ENCODE results near the gene KRTAP5-4. TPM values are rescaled to one million over a fixed set of nuclear protein-coding genes. Genes with fewer than 3 reads are reported as not detected.

KRTAP5-4 gene
- total RNA-seq, 1 experiment from 2014 or later: not detected

DNA sequence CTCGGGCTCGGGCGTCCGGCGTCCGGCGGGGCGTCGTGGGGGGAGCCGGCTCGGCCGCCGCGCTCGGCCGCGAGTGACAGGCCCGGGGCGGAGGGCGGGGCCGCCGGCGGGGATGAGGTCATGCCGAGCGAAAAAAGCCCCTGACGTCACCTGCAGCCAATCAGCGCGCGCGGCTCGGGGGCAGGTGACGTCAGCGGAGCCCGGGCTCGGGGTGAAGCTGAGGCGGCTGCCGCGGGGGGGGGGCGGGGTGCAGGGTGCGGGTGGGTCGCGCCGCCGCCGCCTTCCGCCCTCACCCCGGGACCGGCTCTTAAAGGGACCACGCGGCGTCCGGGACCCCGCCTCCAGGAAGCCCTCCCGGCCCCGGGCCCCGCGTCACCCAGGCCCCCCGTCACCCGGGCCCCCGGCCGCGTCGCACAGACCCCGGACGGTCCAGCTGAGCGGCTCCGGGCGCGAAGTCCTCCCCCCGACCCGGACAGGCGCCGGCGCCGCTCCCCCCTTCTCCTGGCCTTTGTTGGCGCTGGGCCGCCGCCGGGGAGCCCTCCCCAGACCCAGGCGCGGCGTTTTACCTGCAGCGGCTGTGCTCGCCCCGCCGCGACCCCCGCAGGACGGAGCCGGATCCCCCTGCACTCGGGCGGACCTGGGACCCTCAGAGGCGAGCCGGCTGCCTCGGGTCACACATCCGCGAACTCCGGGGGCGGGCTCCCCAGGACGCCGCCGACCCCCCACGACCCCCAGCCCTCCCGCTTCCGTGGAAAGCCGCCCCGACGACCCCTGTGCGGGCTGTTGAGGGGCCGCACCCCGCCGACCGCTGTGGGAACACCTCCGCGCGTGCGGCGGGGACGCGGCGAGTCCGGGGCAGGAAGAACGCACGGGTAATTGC, 49.5 kb downstream of the KRTAP5-4 start, which contains the start of gene DUSP8:
Gene DUSP8, minus strand, starts transcription at position 75 of the 880 bp plus-strand sequence. CDS start 6,445 bp downstream, outside the sequence.
- peak within 1 kb of the TSS; percentile 41 to 59 for H3K4me3 ChIP-seq (ENCODE audit: low read depth in 2 of 2, low read length in 2 of 2)
- no peaks in the 10 kb centered on the region for H3K9me3 ChIP-seq (ENCODE audit: control insufficient read depth, insufficient read depth, low read depth, low read length)
- no peak within 1 kb of the TSS for H3K27ac ChIP-seq (ENCODE audit: low read length)
- H3K36me3 ChIP-seq (ENCODE audit: control insufficient read depth, insufficient read depth, low read length): no peaks in the 10 kb centered on the region
- ATAC-seq (peak; percentile 65), DNase-seq (ENCODE audit: low read depth, low spot score) (no peak)
- no peak for TF ChIP-seq TCF7L2 (IDR thresholded peaks at IDR 0.05; ENCODE audit: low read depth, low read length)
- TF ChIP-seq, protein P1, sequence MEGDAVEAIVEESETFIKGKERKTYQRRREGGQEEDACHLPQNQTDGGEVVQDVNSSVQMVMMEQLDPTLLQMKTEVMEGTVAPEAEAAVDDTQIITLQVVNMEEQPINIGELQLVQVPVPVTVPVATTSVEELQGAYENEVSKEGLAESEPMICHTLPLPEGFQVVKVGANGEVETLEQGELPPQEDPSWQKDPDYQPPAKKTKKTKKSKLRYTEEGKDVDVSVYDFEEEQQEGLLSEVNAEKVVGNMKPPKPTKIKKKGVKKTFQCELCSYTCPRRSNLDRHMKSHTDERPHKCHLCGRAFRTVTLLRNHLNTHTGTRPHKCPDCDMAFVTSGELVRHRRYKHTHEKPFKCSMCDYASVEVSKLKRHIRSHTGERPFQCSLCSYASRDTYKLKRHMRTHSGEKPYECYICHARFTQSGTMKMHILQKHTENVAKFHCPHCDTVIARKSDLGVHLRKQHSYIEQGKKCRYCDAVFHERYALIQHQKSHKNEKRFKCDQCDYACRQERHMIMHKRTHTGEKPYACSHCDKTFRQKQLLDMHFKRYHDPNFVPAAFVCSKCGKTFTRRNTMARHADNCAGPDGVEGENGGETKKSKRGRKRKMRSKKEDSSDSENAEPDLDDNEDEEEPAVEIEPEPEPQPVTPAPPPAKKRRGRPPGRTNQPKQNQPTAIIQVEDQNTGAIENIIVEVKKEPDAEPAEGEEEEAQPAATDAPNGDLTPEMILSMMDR (IDR thresholded peaks at IDR 0.05): no peak
- TF ChIP-seq SIN3A (IDR thresholded peaks at IDR 0.05; ENCODE audit: borderline replicate concordance, insufficient read depth, low read depth, low read length): no peak
- TF ChIP-seq POLR2AphosphoS5 (IDR thresholded peaks at IDR 0.05; ENCODE audit: low read depth, low read length): no peak
- TF ChIP-seq, protein P2, sequence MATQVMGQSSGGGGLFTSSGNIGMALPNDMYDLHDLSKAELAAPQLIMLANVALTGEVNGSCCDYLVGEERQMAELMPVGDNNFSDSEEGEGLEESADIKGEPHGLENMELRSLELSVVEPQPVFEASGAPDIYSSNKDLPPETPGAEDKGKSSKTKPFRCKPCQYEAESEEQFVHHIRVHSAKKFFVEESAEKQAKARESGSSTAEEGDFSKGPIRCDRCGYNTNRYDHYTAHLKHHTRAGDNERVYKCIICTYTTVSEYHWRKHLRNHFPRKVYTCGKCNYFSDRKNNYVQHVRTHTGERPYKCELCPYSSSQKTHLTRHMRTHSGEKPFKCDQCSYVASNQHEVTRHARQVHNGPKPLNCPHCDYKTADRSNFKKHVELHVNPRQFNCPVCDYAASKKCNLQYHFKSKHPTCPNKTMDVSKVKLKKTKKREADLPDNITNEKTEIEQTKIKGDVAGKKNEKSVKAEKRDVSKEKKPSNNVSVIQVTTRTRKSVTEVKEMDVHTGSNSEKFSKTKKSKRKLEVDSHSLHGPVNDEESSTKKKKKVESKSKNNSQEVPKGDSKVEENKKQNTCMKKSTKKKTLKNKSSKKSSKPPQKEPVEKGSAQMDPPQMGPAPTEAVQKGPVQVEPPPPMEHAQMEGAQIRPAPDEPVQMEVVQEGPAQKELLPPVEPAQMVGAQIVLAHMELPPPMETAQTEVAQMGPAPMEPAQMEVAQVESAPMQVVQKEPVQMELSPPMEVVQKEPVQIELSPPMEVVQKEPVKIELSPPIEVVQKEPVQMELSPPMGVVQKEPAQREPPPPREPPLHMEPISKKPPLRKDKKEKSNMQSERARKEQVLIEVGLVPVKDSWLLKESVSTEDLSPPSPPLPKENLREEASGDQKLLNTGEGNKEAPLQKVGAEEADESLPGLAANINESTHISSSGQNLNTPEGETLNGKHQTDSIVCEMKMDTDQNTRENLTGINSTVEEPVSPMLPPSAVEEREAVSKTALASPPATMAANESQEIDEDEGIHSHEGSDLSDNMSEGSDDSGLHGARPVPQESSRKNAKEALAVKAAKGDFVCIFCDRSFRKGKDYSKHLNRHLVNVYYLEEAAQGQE (IDR thresholded peaks at IDR 0.05; ENCODE audit: insufficient read depth in 1 of 2, low read depth in 2 of 2, low read length in 1 of 2): no peak
- POLR2A ChIA-PET: no interaction called here
- H3K4me1 ChIP-seq (ENCODE audit: control insufficient read depth, insufficient read depth, low read length): peaks cover 21% of the 10 kb centered on the region
- CTCF ChIA-PET: interaction anchor here (0.6 to 3.2 kb wide), 3 partner anchors 13 to 26 kb away, joined by 3 to 95 read pairs (median 5); no protein-coding TSS in a partner anchor
- BruUV-seq (replicated peaks): no TSS peak
- intact Hi-C loops (cut with micrococcal nuclease; ENCODE audit: unreplicated experiment) (no loop called here), in situ Hi-C loops (cut with HindIII; ENCODE audit: low pct_unique_long_range_greater_than_20kb, low sequenced_read_pairs) (no loop called here)
- H3K27me3 ChIP-seq (ENCODE audit: control insufficient read depth, insufficient read depth, low read length): no peaks in the 10 kb centered on the region; the same call in 1 of the 2 replicates

DNA sequence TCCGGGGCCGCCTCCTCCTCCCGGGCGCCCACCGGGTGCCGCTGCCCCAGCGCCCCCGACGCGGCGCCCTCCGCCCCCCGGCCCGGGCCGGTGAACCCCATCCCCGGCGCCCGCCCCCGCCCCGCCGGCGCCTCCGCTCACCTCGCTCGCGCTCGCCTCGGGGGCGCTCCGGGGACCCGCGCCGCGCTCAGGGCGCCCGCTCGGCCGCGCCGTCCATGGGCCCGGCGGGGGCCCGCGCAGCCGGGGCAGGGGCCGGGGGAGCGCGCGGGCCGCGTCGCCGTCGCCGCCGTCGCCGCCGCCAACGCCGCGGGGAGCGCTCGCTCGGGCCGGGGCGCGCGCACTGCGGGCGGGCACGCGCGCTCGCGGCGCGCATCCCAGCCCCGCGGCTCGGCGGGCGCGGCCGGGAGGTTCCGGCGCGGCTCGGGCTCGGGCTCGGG, 50.2 kb downstream of the KRTAP5-4 start:
- DNase-seq (ENCODE audit: low read depth, low spot score): no peak
- Histone ChIP-seq H3K4me1 (ENCODE audit: control insufficient read depth, insufficient read depth, low read length) (peaks cover 21% of the 10 kb centered on the region), H3K27me3 (ENCODE audit: control insufficient read depth, insufficient read depth, low read length) (no peaks in the 10 kb centered on the region; the same call in 1 of the 2 replicates), H3K36me3 (ENCODE audit: control insufficient read depth, insufficient read depth, low read length) (no peaks in the 10 kb centered on the region), H3K4me3 (ENCODE audit: low read depth in 2 of 2, low read length in 2 of 2) (peak overlapping the region; percentile 40 to 56; a peak in 3 of 4 replicates), H3K27ac (ENCODE audit: low read length) (no peak overlapping the region), H3K9me3 (ENCODE audit: control insufficient read depth, insufficient read depth, low read depth, low read length) (no peaks in the 10 kb centered on the region)
- no TSS peak for BruUV-seq (replicated peaks)
- intact Hi-C loops (cut with micrococcal nuclease; ENCODE audit: unreplicated experiment) (no loop called here), in situ Hi-C loops (cut with HindIII; ENCODE audit: low pct_unique_long_range_greater_than_20kb, low sequenced_read_pairs) (no loop called here)
- ATAC-seq: no peak
- TF ChIP-seq, protein P1 (IDR thresholded peaks at IDR 0.05): no peak
- TF ChIP-seq TCF7L2 (IDR thresholded peaks at IDR 0.05; ENCODE audit: low read depth, low read length) (no peak), SIN3A (IDR thresholded peaks at IDR 0.05; ENCODE audit: borderline replicate concordance, insufficient read depth, low read depth, low read length) (no peak)
- CTCF ChIA-PET: interaction anchor here (0.6 to 0.7 kb wide), 2 partner anchors 12 to 25 kb away, joined by 3 to 5 read pairs; no protein-coding TSS in a partner anchor
- POLR2A ChIA-PET: no interaction called here

Other genes with a start within 250 kb of the KRTAP5-4 start
- gene BRSK2, start 232.2 kb downstream of the KRTAP5-4 start, total RNA-seq (2021; ENCODE audit: unreplicated experiment): 32.2 TPM
- gene MOB2, start 135.4 kb downstream of the KRTAP5-4 start, total RNA-seq (2021; ENCODE audit: unreplicated experiment): 51.2 TPM
- gene DUSP8, start 49.9 kb downstream of the KRTAP5-4 start, total RNA-seq (2021; ENCODE audit: unreplicated experiment): 5.5 TPM
- gene KRTAP5-1, start 36.9 kb downstream of the KRTAP5-4 start, total RNA-seq (2021; ENCODE audit: unreplicated experiment): not detected
- not detected for gene KRTAP5-2, start 23.8 kb downstream of the KRTAP5-4 start, total RNA-seq (2021; ENCODE audit: unreplicated experiment)
- gene KRTAP5-3, start 13.7 kb downstream of the KRTAP5-4 start, total RNA-seq (2021; ENCODE audit: unreplicated experiment): not detected
- gene KRTAP5-5, start 7.6 kb upstream of the KRTAP5-4 start, total RNA-seq (2021; ENCODE audit: unreplicated experiment): not detected
- not detected for gene KRTAP5-6, start 75.1 kb upstream of the KRTAP5-4 start, total RNA-seq (2021; ENCODE audit: unreplicated experiment)
- gene IFITM10, start 128.5 kb upstream of the KRTAP5-4 start, total RNA-seq (2021; ENCODE audit: unreplicated experiment): 18.0 TPM
- gene CTSD, start 141.8 kb upstream of the KRTAP5-4 start, total RNA-seq (2021; ENCODE audit: unreplicated experiment): 1,813 TPM
- gene SYT8, start 212.9 kb upstream of the KRTAP5-4 start, total RNA-seq (2021; ENCODE audit: unreplicated experiment): 3.5 TPM
- gene TNNI2, start 216.8 kb upstream of the KRTAP5-4 start, total RNA-seq (2021; ENCODE audit: unreplicated experiment): 0.46 TPM
- 0.90 TPM for gene LSP1, start 230.9 kb upstream of the KRTAP5-4 start, total RNA-seq (2021; ENCODE audit: unreplicated experiment)